NCI-H2081 treated with DMSO at 0.1 percent for 48 hours (cell line): ENCODE measurements around the gene NBAS.

Experiments
- DNase-seq: peaks from one replicate; lab custom pipeline; 2025; lab: John Stamatoyannopoulos, UW

Gene NBAS

GRCh38 chr2:15206419-15206818 is 354.7 kb downstream of the NBAS start:
- no peak for DNase-seq

- DNase-seq: no peak
These were observed 355.6 kb downstream of the NBAS start for GRCh38 chr2:15205562-15205961.

- no peak for DNase-seq
These were observed 360.1 kb downstream of the NBAS start for GRCh38 chr2:15201009-15201408.

GRCh38 chr2:15200581-15200980 is 360.6 kb downstream of the NBAS start:
- DNase-seq: no peak

GRCh38 chr2:15198051-15198450 is 363.1 kb downstream of the NBAS start:
- DNase-seq: no peak

GRCh38 chr2:15195813-15196212 is 365.3 kb downstream of the NBAS start:
- DNase-seq: no peak

GRCh38 chr2:15191789-15192188 is 369.3 kb downstream of the NBAS start:
- DNase-seq: no peak

- no peak for DNase-seq
These were observed 371.9 kb downstream of the NBAS start for GRCh38 chr2:15189216-15189615.

- no peak for DNase-seq
These were observed 373.4 kb downstream of the NBAS start for GRCh38 chr2:15187702-15188101.

GRCh38 chr2:15186118-15186517 is 375.0 kb downstream of the NBAS start:
- DNase-seq: no peak

- DNase-seq: no peak
These were observed 376.6 kb downstream of the NBAS start for GRCh38 chr2:15184491-15184890.

GRCh38 chr2:15182275-15182674 is 378.9 kb downstream of the NBAS start:
- no peak for DNase-seq

- no peak for DNase-seq
These were observed 379.9 kb downstream of the NBAS start for GRCh38 chr2:15181092-15181745.

GRCh38 chr2:15180379-15180778 is 380.8 kb downstream of the NBAS start:
- DNase-seq: no peak

- no peak for DNase-seq
These were observed 382.2 kb downstream of the NBAS start for GRCh38 chr2:15178946-15179345.

GRCh38 chr2:15177103-15177502 is 384.0 kb downstream of the NBAS start:
- no peak for DNase-seq

GRCh38 chr2:15176604-15177003 is 384.5 kb downstream of the NBAS start:
- no peak for DNase-seq

GRCh38 chr2:15174567-15174966 is 386.6 kb downstream of the NBAS start:
- no peak for DNase-seq

- no peak for DNase-seq
These were observed 387.6 kb downstream of the NBAS start for GRCh38 chr2:15173501-15173900.

GRCh38 chr2:15172825-15173224 is 388.3 kb downstream of the NBAS start:
- no peak for DNase-seq

GRCh38 chr2:15170070-15170775 is 390.9 kb downstream of the NBAS start:
- DNase-seq: no peak

GRCh38 chr2:15169326-15170069 is 391.6 kb downstream of the NBAS start:
- DNase-seq: no peak

- no peak for DNase-seq
These were observed 393.0 kb downstream of the NBAS start for GRCh38 chr2:15168116-15168515.
